B cell (primary cell): ENCODE results near the gene OR2B3. TPM values are rescaled to one million over a fixed set of nuclear protein-coding genes. Genes with fewer than 3 reads are reported as not detected.

Experiments
- ATAC-seq: fragments of 200-7000 bp; cut with Tn5 transposase; one replicate; pipeline ENCODE4 v1.10.0; 2021; ENCODE audit warnings: low read depth, mild to moderate bottlenecking, moderate number of reproducible peaks, moderate library complexity
- CTCF ChIA-PET: fragments of 350-600 bp; sonication (Branson Sonifier 250); formaldehyde crosslinking; loops from one replicate; lab custom pipeline; 2021; ENCODE audit warnings: antibody characterized with exemption, inconsistent platforms; lab: Charles Lee
- POLR2A ChIA-PET: fragments of 350-600 bp; sonication (Branson Sonifier 250); formaldehyde crosslinking; loops from one replicate; lab custom pipeline; 2021; ENCODE audit warnings: antibody characterized with exemption; lab: Charles Lee
- DNase-seq: peaks from one replicate; pipeline ENCODE4 v3.0.0; 2013
- H2AFZ ChIP-seq: 2 replicates; pipeline ENCODE4 v1.6.1; 2012; ENCODE audit warnings: mild to moderate bottlenecking, low read depth, low read length; ENCODE audit not compliant: insufficient read depth, poor library complexity, severe bottlenecking
- H3K27ac ChIP-seq, 2 donors: 1 replicate in 1 of 2; 2 replicates in 1 of 2; pipeline ENCODE4 v1.5.1; 2012 to 2013; ENCODE audit warnings: low read length in 2 of 2, mild to moderate bottlenecking in 2 of 2, moderate library complexity in 1 of 2
- H3K27me3 ChIP-seq, 4 experiments: fragments of 200-600 bp in 1 of 4; sonication (generic) in 1 of 4; replicated peaks in 1 of 4; 1 replicate in 2 of 4; 2 replicates in 2 of 4; pipeline versions ENCODE4 v1.6.1 to v1.7.0; 2013 to 2016; ENCODE audit warnings: low read length in 3 of 4, mild to moderate bottlenecking in 2 of 4, mixed read lengths in 1 of 4, moderate library complexity in 1 of 4; ENCODE audit not compliant: insufficient read depth in 4 of 4, control insufficient read depth in 3 of 4; ENCODE audit errors: control extremely low read depth in 1 of 4
- H3K36me3 ChIP-seq, 2 experiments: replicated peaks in 1 of 2; 1 replicate in 1 of 2; 2 replicates in 1 of 2; pipeline versions ENCODE4 v1.6.1 to v1.7.1; 2013; ENCODE audit warnings: low read length in 1 of 2; ENCODE audit not compliant: insufficient read depth in 2 of 2, control insufficient read depth in 1 of 2; ENCODE audit errors: control extremely low read depth in 1 of 2, extremely low read depth in 1 of 2
- H3K4me1 ChIP-seq, 2 donors: fragments of 200-600 bp in 1 of 2; sonication (generic) in 1 of 2; 1 replicate in 1 of 2; 2 replicates in 1 of 2; pipeline versions ENCODE4 v1.5.1 to v1.6.1; 2013 to 2017; ENCODE audit warnings: low read length in 2 of 2; ENCODE audit not compliant: control insufficient read depth in 2 of 2, insufficient read depth in 2 of 2
- H3K4me2 ChIP-seq: replicated peaks from 2 replicates; pipeline ENCODE3; 2012; ENCODE audit warnings: mild to moderate bottlenecking, low read depth, low read length; ENCODE audit not compliant: poor library complexity, severe bottlenecking
- H3K4me3 ChIP-seq, 5 experiments: fragments of 200-600 bp in 1 of 5; sonication (generic) in 1 of 5; 1 replicate in 3 of 5; 2 replicates in 2 of 5; pipeline versions ENCODE4 v1.5.1 to v1.7.0; 2011 to 2016; ENCODE audit warnings: low read length in 4 of 5, mild to moderate bottlenecking in 4 of 5, low read depth in 2 of 5, control low read depth in 1 of 5, moderate library complexity in 1 of 5; ENCODE audit not compliant: insufficient read depth in 1 of 5; ENCODE audit errors: control extremely low read depth in 1 of 5, extremely low read depth in 1 of 5
- H3K79me2 ChIP-seq: fragments of 200-600 bp; sonication (generic); one replicate; pipeline ENCODE4 v1.6.0; 2016; ENCODE audit warnings: low read length; ENCODE audit not compliant: control insufficient read depth, insufficient read depth
- H3K9ac ChIP-seq: fragments of 200-600 bp; sonication (generic); 2 replicates; pipeline ENCODE4 v1.6.1; 2017; ENCODE audit warnings: mild to moderate bottlenecking, low read length, moderate library complexity
- H3K9me3 ChIP-seq, 3 donors: one replicate each; pipeline versions ENCODE4 v1.6.1 to v1.7.1; 2013; ENCODE audit warnings: low read length in 2 of 3; ENCODE audit not compliant: control insufficient read depth in 2 of 3, insufficient read depth in 1 of 3; ENCODE audit errors: control extremely low read depth in 1 of 3
- H4K20me1 ChIP-seq: 2 replicates; pipeline ENCODE4 v1.6.0; 2012; ENCODE audit warnings: mild to moderate bottlenecking, low read length; ENCODE audit not compliant: insufficient read depth, control insufficient read depth, poor library complexity, severe bottlenecking
- H3K27ac Mint-ChIP-seq: one replicate; pipeline ENCODE4 v1.8.0; 2021; ENCODE audit warnings: mixed read lengths
- H3K27me3 Mint-ChIP-seq: one replicate; pipeline ENCODE4 v1.8.0; 2021; ENCODE audit warnings: mixed read lengths
- H3K4me1 Mint-ChIP-seq: one replicate; pipeline ENCODE4 v1.8.0; 2021; ENCODE audit warnings: mixed read lengths
- H3K4me3 Mint-ChIP-seq: one replicate; pipeline ENCODE4 v1.8.0; 2021; ENCODE audit warnings: mixed read lengths
- H3K9me3 Mint-ChIP-seq: one replicate; pipeline ENCODE4 v1.8.0; 2022; ENCODE audit warnings: mixed read lengths; ENCODE audit not compliant: insufficient read depth
- CTCF ChIP-seq: fragments of 200-600 bp; IDR thresholded peaks from one replicate; pipeline ENCODE4 v1.8.0; 2022; ENCODE audit warnings: antibody characterized with exemption, mild to moderate bottlenecking
- EZH2 ChIP-seq: IDR thresholded peaks from 2 replicates; pipeline ENCODE4 v1.6.1; 2012; ENCODE audit warnings: borderline replicate concordance, low read depth, mild to moderate bottlenecking, moderate library complexity, low read length; ENCODE audit not compliant: insufficient read depth, poor library complexity, severe bottlenecking
- WGBS: methylation state at CpG from one replicate; pipeline ENCODE4 v1.1.5; 2013; ENCODE audit warnings: missing lambda C conversion rate; ENCODE audit not compliant: insufficient coverage; 5-methylcytosine and 5-hydroxymethylcytosine counted together
- intact Hi-C: fragments of 100-400 bp; cut with micrococcal nuclease; formaldehyde crosslinking; loops from one replicate; pipeline ENCODE4 v1.10.0; 2022
- polyA plus RNA-seq: library from polyadenylated mRNA; depleted of rRNA; stranded (reverse); fragments of >200 nt; gene quantifications from 2 replicates; pipeline ENCODE4 v1.2.3, GENCODE V29; 2012
- total RNA-seq, 2 donors: library from RNA; stranded (reverse); fragments of 120-200 nt in 1 of 2; gene quantifications; 1 replicate in 1 of 2; 2 replicates in 1 of 2; pipeline versions ENCODE4 v1.2.3 to v1.2.4, GENCODE V29; 2013 to 2022

The OR2B3 gene
- total and polyA plus RNA-seq, 2 donors (not counting 1 experiment from before 2014, with no cell fraction given): not detected

GRCh38 chr6:29081312-29081711, 5.8 kb downstream of the OR2B3 start:
- no peaks in the 10 kb centered on the region for H4K20me1 ChIP-seq
- no peaks in the 10 kb centered on the region for H3K4me1 ChIP-seq
- no peak overlapping the region for H3K4me2 ChIP-seq
- Mint-ChIP-seq H3K9me3 (no peaks in the 10 kb centered on the region), H3K27me3 (peaks cover 19% of the 10 kb centered on the region), H3K4me1 (no peaks in the 10 kb centered on the region), H3K4me3 (no peak overlapping the region), H3K27ac (no peak overlapping the region)
- ChIA-PET POLR2A (no interaction called here), CTCF (no interaction called here)
- intact Hi-C loops: no loop called here
- TF ChIP-seq EZH2 (no peak), CTCF (no peak)
- no peak for DNase-seq
- no peak for ATAC-seq
- no peaks in the 10 kb centered on the region for H3K79me2 ChIP-seq
- no peak overlapping the region for H2AFZ ChIP-seq
- no peaks in the 10 kb centered on the region for H3K36me3 ChIP-seq
- no peaks in the 10 kb centered on the region for H3K9me3 ChIP-seq
- H3K27ac ChIP-seq: no peak overlapping the region
- H3K9ac ChIP-seq: no peak overlapping the region
- peaks cover 0 to 8% (median 2%) of the 10 kb centered on the region in 4 experiments for H3K27me3 ChIP-seq
- no peak overlapping the region for H3K4me3 ChIP-seq

GRCh38 chr6:29079203-29079602, 7.9 kb downstream of the OR2B3 start:
- no peak overlapping the region for H3K9ac ChIP-seq
- H3K27ac ChIP-seq: no peak overlapping the region
- Mint-ChIP-seq H3K4me3 (no peak overlapping the region), H3K4me1 (no peaks in the 10 kb centered on the region), H3K9me3 (no peaks in the 10 kb centered on the region), H3K27me3 (peaks cover 22% of the 10 kb centered on the region), H3K27ac (no peak overlapping the region)
- intact Hi-C loops: no loop called here
- WGBS: no CpG with 5 or more reads among the region's 1 CpG
- no peaks in the 10 kb centered on the region for H3K4me1 ChIP-seq
- TF ChIP-seq EZH2 (no peak), CTCF (no peak)
- CTCF ChIA-PET: no interaction called here
- no peaks in the 10 kb centered on the region for H3K36me3 ChIP-seq
- no peak for DNase-seq
- no peaks in the 10 kb centered on the region for H4K20me1 ChIP-seq
- no peak for ATAC-seq
- no peak overlapping the region for H3K4me2 ChIP-seq
- no peak overlapping the region for H2AFZ ChIP-seq
- no peaks in the 10 kb centered on the region for H3K79me2 ChIP-seq
- H3K4me3 ChIP-seq: no peak overlapping the region
- no peaks in the 10 kb centered on the region for H3K9me3 ChIP-seq
- POLR2A ChIA-PET: no interaction called here
- peaks cover 0 to 4% (median 2%) of the 10 kb centered on the region in 4 experiments for H3K27me3 ChIP-seq
